IPS DF 6.9 (cell line): Measurements from ENCODE around the gene MAP2K7.
A peak's percentile ranks its signal among the peaks of the same experiment; 100 is the strongest.
"Not testable (repeated sequence)": the region's sequence is repeated elsewhere in the genome, so short reads cannot be mapped to it uniquely, and the experiment has no call there.

Experiments
- DNase-seq: peaks from one replicate; pipeline ENCODE4 v3.0.0-alpha.2; 2013; ENCODE audit warnings: low read depth, low spot score
- H3K27ac ChIP-seq: one replicate; pipeline ENCODE4 v1.5.1; 2013; ENCODE audit warnings: low read length, control low read depth
- H3K27me3 ChIP-seq: 2 replicates; pipeline ENCODE4 v1.6.1; 2013; ENCODE audit warnings: mild to moderate bottlenecking, low read length; ENCODE audit not compliant: control insufficient read depth, insufficient read depth
- H3K36me3 ChIP-seq: 2 replicates; pipeline ENCODE4 v1.6.1; 2013; ENCODE audit warnings: low read length; ENCODE audit not compliant: control insufficient read depth, insufficient read depth
- H3K4me1 ChIP-seq: 2 replicates; pipeline ENCODE4 v1.6.1; 2013; ENCODE audit warnings: low read length; ENCODE audit not compliant: control insufficient read depth, insufficient read depth
- H3K4me3 ChIP-seq: 2 replicates; pipeline ENCODE4 v1.5.1; 2013; ENCODE audit warnings: mild to moderate bottlenecking, low read length
- H3K9me3 ChIP-seq: 2 replicates; pipeline ENCODE4 v1.6.1; 2013; ENCODE audit warnings: low read length, inconsistent platforms; ENCODE audit not compliant: control insufficient read depth, insufficient read depth
- WGBS: extraction: QIAGEN DNeasy Blood & Tissue Kit; methylation state at CpG from one replicate; pipeline ENCODE4 v1.1.7; 2013; ENCODE audit warnings: mixed read lengths, missing lambda C conversion rate; ENCODE audit not compliant: insufficient read length, insufficient coverage; 5-methylcytosine and 5-hydroxymethylcytosine counted together

The MAP2K7 gene

DNA sequence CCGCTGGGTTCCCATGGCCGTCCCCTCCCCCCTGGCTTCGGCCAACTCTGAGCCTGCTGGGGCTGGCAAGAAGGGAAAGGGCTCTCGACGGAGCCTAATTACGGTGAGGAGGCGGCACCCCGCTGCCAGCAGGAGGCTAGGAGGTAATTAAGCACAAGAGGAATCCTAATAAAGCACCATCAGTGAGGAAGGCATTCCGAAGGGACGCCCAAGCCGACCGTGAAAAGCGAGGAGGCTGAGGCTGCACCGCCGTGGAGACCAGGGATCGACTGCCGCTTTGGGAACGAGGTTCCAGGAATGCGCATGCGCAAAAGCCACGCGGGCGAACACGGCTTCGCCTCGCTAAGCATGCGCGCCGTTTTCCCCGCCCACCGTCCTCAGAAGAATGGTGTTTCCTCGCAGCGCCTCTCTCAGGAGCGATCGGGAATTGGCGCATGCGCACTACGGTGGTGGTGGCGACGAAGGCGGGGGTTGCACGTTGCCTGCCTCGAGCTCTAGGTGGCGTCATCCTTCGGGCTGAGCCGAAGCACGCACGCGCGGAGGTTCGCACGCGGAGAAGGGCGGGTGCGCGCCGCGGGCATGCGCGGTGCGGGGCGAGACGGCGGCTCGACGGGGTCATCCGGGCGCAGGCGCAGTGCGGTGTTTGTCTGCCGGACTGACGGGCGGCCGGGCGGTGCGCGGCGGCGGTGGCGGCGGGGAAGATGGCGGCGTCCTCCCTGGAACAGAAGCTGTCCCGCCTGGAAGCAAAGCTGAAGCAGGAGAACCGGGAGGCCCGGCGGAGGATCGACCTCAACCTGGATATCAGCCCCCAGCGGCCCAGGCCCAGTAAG is at the start of gene MAP2K7:
Gene MAP2K7 (plus strand): TSS at position 634 of the 830 bp plus-strand sequence. CDS start 68 bp downstream, at position 702.
- no CpG with 5 or more reads among the region's 89 CpGs for WGBS
- H3K9me3 ChIP-seq: no peaks in the 10 kb centered on the region
- H3K36me3 ChIP-seq: peaks cover 4% of the 10 kb centered on the region; the same call in 1 of the 2 replicates
- H3K4me3 ChIP-seq: peak within 1 kb of the TSS; percentile 61
- no peaks in the 10 kb centered on the region for H3K27me3 ChIP-seq
- peak; percentile 100 for DNase-seq
- H3K27ac ChIP-seq: no peak within 1 kb of the TSS
- H3K4me1 ChIP-seq: no peaks in the 10 kb centered on the region

DNA sequence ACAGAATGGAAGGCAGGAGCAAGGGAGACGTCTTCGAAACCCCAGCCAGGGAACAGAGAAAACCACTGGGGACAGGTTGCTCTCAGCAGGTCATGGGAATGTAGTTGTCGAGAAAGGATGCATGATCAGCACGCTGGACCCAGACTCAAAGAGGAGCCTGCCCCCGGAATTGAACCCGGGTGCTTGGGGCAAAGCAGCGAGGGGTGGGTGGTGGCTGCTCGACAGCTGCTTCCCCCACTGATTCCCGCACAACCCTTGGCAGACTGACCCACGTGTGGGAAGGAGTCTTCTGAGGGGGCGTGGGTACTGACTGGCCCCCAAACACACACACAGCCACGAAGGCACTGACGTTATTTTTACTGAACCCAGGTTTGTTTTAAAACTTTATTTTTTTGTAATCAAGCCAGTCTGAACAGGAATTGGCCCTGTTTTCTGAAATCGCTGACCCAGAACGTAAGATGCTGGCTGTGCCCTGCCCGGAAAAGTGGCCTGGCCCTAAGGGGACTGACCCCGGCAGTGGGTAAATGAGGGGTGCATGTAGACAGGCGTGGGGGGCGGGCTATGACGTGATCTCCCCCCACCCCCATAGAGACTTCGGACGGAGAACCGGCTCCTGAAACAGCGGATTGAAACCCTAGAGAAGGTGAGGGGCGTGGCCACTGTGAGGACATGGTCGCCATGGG is 48.1 kb upstream of the MAP2K7 start:
- no CpG with 5 or more reads among the region's 26 CpGs for WGBS
- no peak overlapping the region for H3K4me3 ChIP-seq
- H3K9me3 ChIP-seq: no peaks in the 10 kb centered on the region
- H3K36me3 ChIP-seq: no peaks in the 10 kb centered on the region; the same call in 1 of the 2 replicates
- no peaks in the 10 kb centered on the region for H3K27me3 ChIP-seq
- DNase-seq: no peak
- H3K4me1 ChIP-seq: peaks cover 3% of the 10 kb centered on the region
- H3K27ac ChIP-seq: no peak overlapping the region

DNA sequence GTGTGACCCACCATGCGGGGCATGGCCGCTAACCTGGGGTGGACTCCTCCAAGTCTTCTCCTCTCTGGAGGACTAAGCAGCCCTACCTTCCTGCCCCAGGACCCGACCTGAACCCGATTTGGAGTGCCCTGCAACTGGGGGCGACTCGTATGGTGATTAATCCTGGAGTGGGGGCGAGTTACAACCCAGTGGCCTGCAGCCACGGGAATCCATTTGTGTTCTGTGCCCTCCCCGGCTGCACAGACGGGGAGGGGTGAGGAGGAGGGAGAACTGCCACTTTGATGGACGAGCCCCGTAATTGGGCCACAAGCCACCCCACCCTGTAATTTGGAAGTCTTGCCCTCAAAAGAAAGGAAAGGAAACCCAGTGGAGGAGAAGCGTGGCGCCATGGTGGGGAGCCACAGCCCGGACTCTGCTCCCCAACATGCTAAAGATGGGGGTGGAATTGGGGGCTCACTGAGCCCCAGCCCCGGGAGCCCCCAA is 47.5 kb upstream of the MAP2K7 start:
- Histone ChIP-seq H3K4me1 (peaks cover 4% of the 10 kb centered on the region), H3K27me3 (no peaks in the 10 kb centered on the region), H3K9me3 (no peaks in the 10 kb centered on the region), H3K36me3 (no peaks in the 10 kb centered on the region; the same call in 1 of the 2 replicates), H3K4me3 (no peak overlapping the region), H3K27ac (no peak overlapping the region)
- whole genome bisulfite sequencing: no CpG with 5 or more reads among the region's 16 CpGs
- DNase-seq: no peak

GRCh38 chr19:7856679-7857663 is 46.7 kb upstream of the MAP2K7 start:
- DNase-seq: no peak
- H3K4me1 ChIP-seq: peaks cover 10% of the 10 kb centered on the region
- no peaks in the 10 kb centered on the region for H3K27me3 ChIP-seq
- H3K4me3 ChIP-seq: no peak overlapping the region
- no peaks in the 10 kb centered on the region for H3K9me3 ChIP-seq
- no peaks in the 10 kb centered on the region; the same call in 1 of the 2 replicates for H3K36me3 ChIP-seq
- WGBS: no CpG with 5 or more reads among the region's 38 CpGs
- H3K27ac ChIP-seq: no peak overlapping the region

DNA sequence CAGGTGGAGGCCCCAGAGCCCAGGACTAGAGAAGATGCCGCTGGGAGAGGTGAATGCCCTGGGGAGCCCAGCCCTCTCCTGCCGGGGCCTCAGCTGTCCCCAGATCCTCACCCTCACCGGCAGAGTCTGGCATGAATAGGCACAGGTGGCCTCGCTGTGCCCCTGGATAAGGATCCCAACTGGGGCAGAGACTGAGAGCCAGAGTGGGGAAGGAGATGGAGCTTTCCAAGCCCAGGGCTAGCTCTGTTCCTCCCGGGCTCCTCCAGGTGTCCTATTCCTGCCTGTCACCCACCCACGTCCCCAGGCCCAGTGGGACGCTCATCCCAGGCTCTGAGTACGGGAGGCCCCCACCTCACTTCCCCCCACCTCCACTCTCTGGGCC is 46.0 kb upstream of the MAP2K7 start:
- H3K4me3 ChIP-seq: peak overlapping the region; percentile 15; the same call in 1 of the 2 replicates
- no peak overlapping the region for H3K27ac ChIP-seq
- no CpG with 5 or more reads among the region's 8 CpGs for WGBS
- H3K4me1 ChIP-seq: peaks cover 10% of the 10 kb centered on the region
- no peaks in the 10 kb centered on the region for H3K9me3 ChIP-seq
- no peak for DNase-seq
- no peaks in the 10 kb centered on the region for H3K27me3 ChIP-seq
- no peaks in the 10 kb centered on the region; the same call in 1 of the 2 replicates for H3K36me3 ChIP-seq

DNA sequence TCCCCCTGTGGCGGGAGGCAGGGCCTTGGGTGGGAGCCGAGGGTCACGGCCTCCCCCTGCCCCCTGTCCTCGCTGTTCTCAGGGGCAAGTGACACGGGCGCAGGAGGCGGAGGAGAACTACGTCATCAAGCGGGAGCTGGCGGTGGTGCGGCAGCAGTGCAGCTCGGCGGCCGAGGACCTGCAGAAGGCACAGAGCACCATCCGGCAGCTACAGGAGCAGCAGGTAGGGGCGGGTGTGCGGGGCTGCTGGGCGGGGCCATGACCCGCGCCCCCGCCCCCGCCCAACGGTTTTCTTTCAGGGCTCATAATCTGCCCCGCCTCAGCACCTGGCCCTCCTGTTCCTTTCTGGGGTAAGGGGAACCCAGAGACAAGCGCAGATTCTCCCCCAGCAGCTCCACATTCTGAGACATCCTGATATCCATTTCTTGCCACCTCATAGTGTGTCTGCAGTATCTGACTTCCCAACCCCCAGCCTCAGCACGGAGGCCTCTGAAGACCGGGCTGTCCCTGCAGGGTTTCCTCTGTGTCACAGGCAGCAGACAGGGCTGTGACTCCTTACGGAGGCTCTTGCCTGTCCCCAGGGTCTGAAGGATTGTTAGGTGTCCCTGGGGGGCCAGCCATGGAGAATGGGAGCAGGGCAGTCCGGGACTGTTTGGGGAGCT is 45.4 kb upstream of the MAP2K7 start:
- no peaks in the 10 kb centered on the region for H3K9me3 ChIP-seq
- no peaks in the 10 kb centered on the region; the same call in 1 of the 2 replicates for H3K36me3 ChIP-seq
- H3K27ac ChIP-seq: no peak overlapping the region
- DNase-seq: no peak
- no CpG with 5 or more reads among the region's 29 CpGs for WGBS
- H3K4me1 ChIP-seq: peaks cover 10% of the 10 kb centered on the region
- peak overlapping the region; percentile 15; the same call in 1 of the 2 replicates for H3K4me3 ChIP-seq
- no peaks in the 10 kb centered on the region; the same call in 1 of the 2 replicates for H3K27me3 ChIP-seq

GRCh38 chr19:7859087-7859486 is 44.6 kb upstream of the MAP2K7 start:
- not testable (repeated sequence) for H3K9me3 ChIP-seq, H3K4me3 ChIP-seq
- no CpG with 5 or more reads among the region's 8 CpGs for WGBS

DNA sequence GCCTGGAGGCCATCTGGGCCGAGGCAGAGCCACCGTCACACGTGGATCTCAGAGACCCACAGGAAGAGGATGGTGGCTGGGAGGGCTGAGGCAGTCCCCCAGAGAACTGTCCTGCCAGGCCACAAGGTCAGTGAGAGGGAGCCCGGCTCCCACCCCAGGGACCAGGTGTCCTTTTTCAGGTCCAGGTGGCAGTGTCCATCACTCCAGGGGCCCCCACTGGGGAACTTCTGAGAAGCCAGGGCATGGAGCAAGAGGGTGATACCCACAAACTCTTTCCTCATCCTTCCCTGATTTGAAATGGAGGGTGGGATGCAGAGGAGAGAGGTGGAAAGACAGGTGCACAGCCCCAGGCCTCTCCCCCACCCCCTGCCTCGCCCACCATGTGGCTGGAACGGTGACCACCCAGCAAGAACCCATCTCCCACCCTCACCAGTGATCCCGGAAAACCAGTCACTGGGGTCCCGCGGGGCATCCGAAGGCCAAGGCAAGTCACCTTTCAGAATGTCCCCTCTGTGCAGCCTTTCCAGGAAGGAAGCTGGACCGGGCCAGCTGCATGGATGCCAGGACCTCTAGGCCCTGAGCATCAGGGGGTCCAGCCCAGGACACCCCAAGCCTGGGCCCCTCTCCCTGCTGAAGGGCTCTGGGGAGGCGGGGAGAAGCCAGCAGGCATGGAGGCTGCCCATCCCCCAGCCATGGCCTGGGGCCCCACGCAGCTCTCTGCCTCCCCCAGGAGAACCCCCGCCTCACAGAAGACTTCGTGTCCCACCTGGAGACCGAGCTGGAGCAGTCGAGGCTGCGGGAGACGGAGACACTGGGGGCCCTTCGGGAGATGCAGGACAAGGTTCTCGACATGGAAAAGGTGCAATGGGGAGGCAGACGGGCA is 43.6 kb upstream of the MAP2K7 start:
- H3K4me3 ChIP-seq: no peak overlapping the region
- no peak overlapping the region for H3K27ac ChIP-seq
- DNase-seq: no peak
- H3K27me3 ChIP-seq: peaks cover 3% of the 10 kb centered on the region; the same call in 1 of the 2 replicates
- no peaks in the 10 kb centered on the region; the same call in 1 of the 2 replicates for H3K36me3 ChIP-seq
- no CpG with 5 or more reads among the region's 22 CpGs for WGBS
- no peaks in the 10 kb centered on the region for H3K9me3 ChIP-seq
- H3K4me1 ChIP-seq: peaks cover 8% of the 10 kb centered on the region

More at GRCh38 chr19:7859087-7859486, 44.6 kb upstream of the MAP2K7 start:
- H3K27me3 ChIP-seq, H3K36me3 ChIP-seq, H3K4me1 ChIP-seq, H3K27ac ChIP-seq, DNase-seq: not testable (repeated sequence)
